Measurements from ENCODE around the gene BABAM1.

DNA sequence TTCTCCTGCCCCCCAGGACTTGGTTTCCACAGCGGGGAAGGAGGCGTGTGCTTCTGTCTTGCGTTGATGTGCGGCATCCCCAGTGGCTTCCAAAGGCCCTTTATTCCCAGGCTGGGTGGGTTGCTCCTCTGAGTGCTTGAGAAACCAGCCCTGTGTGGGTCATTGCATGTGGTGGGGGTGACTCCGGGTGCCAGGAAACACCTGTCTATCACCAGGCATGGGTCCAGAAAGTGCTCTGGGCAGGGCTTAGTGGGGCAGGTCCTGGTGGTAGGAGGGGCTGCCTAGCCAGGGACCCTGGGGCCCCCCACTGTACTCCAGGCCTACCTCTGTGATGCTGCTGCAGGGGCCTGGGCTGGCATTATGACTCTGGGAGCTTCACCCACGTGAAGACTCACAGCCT is 51.7 kb downstream of the BABAM1 start:
- TF ChIP-seq EP300 (IDR thresholded peaks at IDR 0.05): no peak
- TF ChIP-seq, protein P1, sequence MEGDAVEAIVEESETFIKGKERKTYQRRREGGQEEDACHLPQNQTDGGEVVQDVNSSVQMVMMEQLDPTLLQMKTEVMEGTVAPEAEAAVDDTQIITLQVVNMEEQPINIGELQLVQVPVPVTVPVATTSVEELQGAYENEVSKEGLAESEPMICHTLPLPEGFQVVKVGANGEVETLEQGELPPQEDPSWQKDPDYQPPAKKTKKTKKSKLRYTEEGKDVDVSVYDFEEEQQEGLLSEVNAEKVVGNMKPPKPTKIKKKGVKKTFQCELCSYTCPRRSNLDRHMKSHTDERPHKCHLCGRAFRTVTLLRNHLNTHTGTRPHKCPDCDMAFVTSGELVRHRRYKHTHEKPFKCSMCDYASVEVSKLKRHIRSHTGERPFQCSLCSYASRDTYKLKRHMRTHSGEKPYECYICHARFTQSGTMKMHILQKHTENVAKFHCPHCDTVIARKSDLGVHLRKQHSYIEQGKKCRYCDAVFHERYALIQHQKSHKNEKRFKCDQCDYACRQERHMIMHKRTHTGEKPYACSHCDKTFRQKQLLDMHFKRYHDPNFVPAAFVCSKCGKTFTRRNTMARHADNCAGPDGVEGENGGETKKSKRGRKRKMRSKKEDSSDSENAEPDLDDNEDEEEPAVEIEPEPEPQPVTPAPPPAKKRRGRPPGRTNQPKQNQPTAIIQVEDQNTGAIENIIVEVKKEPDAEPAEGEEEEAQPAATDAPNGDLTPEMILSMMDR (IDR thresholded peaks at IDR 0.05): no peak
